WTC11 (cell line): ENCODE measurements around the gene RAB26.
"Not testable (repeated sequence)": the region's sequence is repeated elsewhere in the genome, so short reads cannot be mapped to it uniquely, and the experiment has no call there.

ENCODE experiments used
- CTCF ChIP-seq: fragments of 200-600 bp; IDR thresholded peaks from 2 replicates; pipeline ENCODE4 v1.8.0; 2022; ENCODE audit warnings: antibody characterized with exemption
- E2F1 ChIP-seq: sonication (generic); formaldehyde crosslinking; IDR thresholded peaks from 2 replicates; pipeline ENCODE4 v1.8.0; 2022; ENCODE audit warnings: mild to moderate bottlenecking, missing genetic modification reagents
- EMX1 ChIP-seq: fragments of 250-450 bp; sonication (Bioruptor Pico); IDR thresholded peaks from 2 replicates; pipeline ENCODE4 v1.8.0; 2021; ENCODE audit warnings: mild to moderate bottlenecking
- NFYB ChIP-seq: sonication (generic); formaldehyde crosslinking; conservative IDR thresholded peaks from 2 replicates; pipeline ENCODE4 v1.8.0; 2022; ENCODE audit warnings: low read depth, missing genetic modification reagents
- NR2C2 ChIP-seq: sonication (generic); formaldehyde crosslinking; IDR thresholded peaks from 2 replicates; pipeline ENCODE4 v1.8.0; 2022; ENCODE audit warnings: mild to moderate bottlenecking, missing genetic modification reagents
- SP1 ChIP-seq: sonication (generic); formaldehyde crosslinking; conservative IDR thresholded peaks from 2 replicates; pipeline ENCODE4 v1.8.1; 2022; ENCODE audit warnings: missing genetic modification reagents
- STAT6 ChIP-seq: sonication (generic); formaldehyde crosslinking; conservative IDR thresholded peaks from 2 replicates; pipeline ENCODE4 v1.8.1; 2023; ENCODE audit warnings: mild to moderate bottlenecking, low read depth, missing genetic modification reagents, moderate library complexity
- USF2 ChIP-seq: sonication (generic); formaldehyde crosslinking; IDR thresholded peaks from 2 replicates; pipeline ENCODE4 v1.8.1; 2023; ENCODE audit warnings: mild to moderate bottlenecking, missing genetic modification reagents, moderate library complexity
- ZBTB43 ChIP-seq: sonication (generic); formaldehyde crosslinking; IDR thresholded peaks from 2 replicates; pipeline ENCODE4 v1.8.1; 2023; ENCODE audit warnings: mild to moderate bottlenecking, missing genetic modification reagents

GRCh38 chr16:2123706-2124376 lies 24.6 kb upstream of the RAB26 start:
- TF ChIP-seq STAT6 (CRISPR knock-in tag); CTCF; USF2 (CRISPR knock-in tag); SP1 (CRISPR knock-in tag); EMX1 (CRISPR knock-in tag); ZBTB43 (CRISPR knock-in tag); NFYB (CRISPR knock-in tag); NR2C2; E2F1 (CRISPR knock-in tag): not testable (repeated sequence)
